GM23338 (cell line): ENCODE data around the gene RMDN3.

Experiments used
- CREB1 ChIP-seq: fragments of 250-450 bp; sonication (Bioruptor Pico); IDR thresholded peaks from 2 replicates; pipeline ENCODE4 v1.5.0; 2020; ENCODE audit warnings: low read depth, mild to moderate bottlenecking, moderate library complexity
- CTCF ChIP-seq, 2 experiments: fragments of 200-600 bp in 1 of 2; sonication (generic) in 1 of 2; conservative IDR thresholded peaks; 2 replicates each; pipeline versions ENCODE4 v1.5.1 to v1.6.1; 2016 to 2017; ENCODE audit warnings: antibody characterized with exemption in 2 of 2, low read depth in 2 of 2, mild to moderate bottlenecking in 2 of 2, moderate library complexity in 1 of 2
- EZH2 ChIP-seq: fragments of 200-600 bp; sonication (generic); IDR thresholded peaks from one replicate; pipeline ENCODE4 v1.8.0; 2017; ENCODE audit warnings: antibody characterized with exemption, mild to moderate bottlenecking, low read depth; ENCODE audit not compliant: unreplicated experiment
- EZH2phosphoT487 ChIP-seq: fragments of 200-600 bp; sonication (generic); IDR thresholded peaks from one replicate; pipeline ENCODE4 v1.8.1; 2018; ENCODE audit warnings: antibody characterized with exemption; ENCODE audit not compliant: unreplicated experiment

- no peak for TF ChIP-seq EZH2
- TF ChIP-seq CTCF (conservative IDR thresholded peaks at IDR 0.05; ENCODE audit: low read depth in 2 of 2): no peak
- TF ChIP-seq CREB1 (CRISPR knock-in tag): no peak
- no peak for TF ChIP-seq EZH2phosphoT487
Measured at GRCh38 chr15:40767838-40768500, 12.9 kb upstream of the RMDN3 start.
